DOHH2 (cell line): ENCODE results near the gene GFRA4.

Source experiments
- CTCF ChIP-seq: fragments of 200-600 bp; sonication (generic); IDR thresholded peaks from one replicate; pipeline ENCODE4 v1.5.1; 2014; ENCODE audit warnings: antibody characterized with exemption, mild to moderate bottlenecking, low read depth, low read length; ENCODE audit not compliant: poor library complexity, severe bottlenecking
- EZH2phosphoT487 ChIP-seq: fragments of 200-600 bp; sonication (generic); IDR thresholded peaks from 2 replicates; pipeline ENCODE4 v1.6.1; 2017; ENCODE audit warnings: borderline replicate concordance, mild to moderate bottlenecking, antibody characterized with exemption, low read length, moderate library complexity, mixed read lengths

DNA sequence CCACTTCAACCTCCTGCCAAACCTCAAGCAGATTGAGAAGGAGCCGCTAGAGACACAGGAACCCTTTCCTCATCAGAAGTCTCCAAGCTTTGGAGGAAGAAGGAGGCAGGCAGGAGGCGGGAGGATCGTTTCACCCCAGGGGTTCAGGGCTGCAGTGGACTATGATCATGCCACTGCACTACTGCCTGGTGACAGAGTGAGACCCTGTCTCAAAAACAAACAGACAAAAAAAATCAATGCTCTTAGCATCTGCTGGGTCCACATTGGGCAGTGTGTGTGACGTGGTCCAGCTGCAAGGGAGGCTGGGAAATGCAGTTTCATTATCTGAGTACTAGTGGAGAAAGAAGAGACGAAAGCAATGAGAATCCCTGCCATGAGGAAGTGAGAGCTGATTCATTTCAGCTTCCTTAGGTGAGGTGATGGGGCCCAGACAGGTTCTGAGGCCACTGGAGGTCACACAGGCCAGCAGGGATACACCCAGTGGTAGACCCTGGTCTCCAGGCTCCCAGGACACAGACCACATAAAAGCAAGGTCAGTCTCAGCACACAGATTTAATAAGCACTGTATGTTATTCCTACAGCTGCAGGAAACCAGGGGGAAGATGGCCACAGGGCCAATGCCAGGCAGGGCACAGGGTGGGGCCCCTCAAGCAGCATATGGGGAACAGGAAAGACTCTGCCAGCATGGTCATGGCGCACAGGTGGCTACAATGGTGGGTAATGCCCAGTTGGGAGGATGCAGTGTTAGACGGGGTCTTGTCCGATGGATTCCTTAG lies 4.3 kb downstream of the GFRA4 start:
- TF ChIP-seq CTCF (no peak), EZH2phosphoT487 (no peak)
